A673 (cell line): ENCODE measurements around the gene MCRS1. TPM values are rescaled to one million over a fixed set of nuclear protein-coding genes. Genes with fewer than 3 reads are reported as not detected.

ENCODE experiments used
- BruUV-seq: library from RNA; stranded (reverse); fragments of 400-500 nt; replicated peaks from 2 replicates; lab custom pipeline; 2021; lab: Mats Ljungman, UMichigan
- CTCF ChIA-PET: fragments of 300-600 bp; sonication (Branson Sonifier 250); formaldehyde crosslinking; loops from one replicate; lab custom pipeline; 2022; ENCODE audit warnings: antibody characterized with exemption; lab: Charles Lee
- POLR2A ChIA-PET: fragments of 300-600 bp; sonication (Branson Sonifier 250); formaldehyde crosslinking; loops from one replicate; lab custom pipeline; 2022; ENCODE audit warnings: antibody characterized with exemption; ENCODE audit not compliant: low non-redundant PET; lab: Charles Lee
- DNase-seq: peaks from one replicate; pipeline ENCODE4 v3.0.0-alpha.2; 2015; ENCODE audit warnings: low spot score
- H3K27ac ChIP-seq: fragments of 200-600 bp; sonication (generic); 2 replicates; pipeline ENCODE4 v1.5.1; 2016; ENCODE audit warnings: mixed run types, low read depth, mild to moderate bottlenecking, mixed read lengths, antibody characterized with exemption, low read length; ENCODE audit not compliant: poor library complexity, severe bottlenecking
- H3K27me3 ChIP-seq: fragments of 200-600 bp; sonication (generic); replicated peaks from 2 replicates; pipeline ENCODE4 v1.6.1; 2017; ENCODE audit warnings: mixed run types, low read depth, mild to moderate bottlenecking, mixed read lengths, antibody characterized with exemption, low read length; ENCODE audit not compliant: insufficient read depth, poor library complexity
- H3K36me3 ChIP-seq: fragments of 200-600 bp; sonication (generic); 2 replicates; pipeline ENCODE4 v1.6.1; 2016; ENCODE audit warnings: mixed run types, mild to moderate bottlenecking, mixed read lengths, antibody characterized with exemption, low read length; ENCODE audit not compliant: insufficient read depth, poor library complexity, severe bottlenecking
- H3K4me1 ChIP-seq: fragments of 200-600 bp; sonication (generic); 2 replicates; pipeline ENCODE4 v1.6.1; 2017; ENCODE audit warnings: mixed run types, mild to moderate bottlenecking, mixed read lengths, antibody characterized with exemption, low read length; ENCODE audit not compliant: insufficient read depth, poor library complexity, severe bottlenecking
- H3K4me3 ChIP-seq: fragments of 200-600 bp; sonication (generic); 2 replicates; pipeline ENCODE4 v1.5.1; 2016; ENCODE audit warnings: low read depth, mixed run types, mild to moderate bottlenecking, mixed read lengths, low read length; ENCODE audit not compliant: poor library complexity, severe bottlenecking
- H3K9me3 ChIP-seq: fragments of 200-600 bp; sonication (generic); 2 replicates; pipeline ENCODE4 v1.6.1; 2016; ENCODE audit warnings: mixed run types, low read depth, mild to moderate bottlenecking, mixed read lengths, antibody characterized with exemption, low read length; ENCODE audit not compliant: poor library complexity, severe bottlenecking
- EZH2 ChIP-seq: fragments of 200-600 bp; sonication (generic); IDR thresholded peaks from 2 replicates; pipeline ENCODE4 v1.6.1; 2017; ENCODE audit warnings: borderline replicate concordance, low read depth, mild to moderate bottlenecking, mixed read lengths, antibody characterized with exemption, low read length; ENCODE audit not compliant: poor library complexity, severe bottlenecking
- intact Hi-C: fragments of 100-400 bp; cut with micrococcal nuclease; formaldehyde crosslinking; loops from one replicate; pipeline ENCODE4 v1.10.0; 2022; ENCODE audit not compliant: unreplicated experiment
- total RNA-seq: library from RNA; stranded (reverse); gene quantifications from 2 replicates; pipeline ENCODE4 v1.2.3, GENCODE V29; 2021
- TF ChIP-seq, protein P1 (sequence below): fragments of 300-800, 200-600 bp; sonication (generic); conservative IDR thresholded peaks from 2 replicates; pipeline ENCODE4 v1.5.1; 2017; ENCODE audit warnings: low read depth, mild to moderate bottlenecking, antibody characterized with exemption, low read length, moderate library complexity, mixed read lengths

Gene MCRS1
- total RNA-seq, 1 experiment from 2014 or later, result 79.6 TPM

DNA sequence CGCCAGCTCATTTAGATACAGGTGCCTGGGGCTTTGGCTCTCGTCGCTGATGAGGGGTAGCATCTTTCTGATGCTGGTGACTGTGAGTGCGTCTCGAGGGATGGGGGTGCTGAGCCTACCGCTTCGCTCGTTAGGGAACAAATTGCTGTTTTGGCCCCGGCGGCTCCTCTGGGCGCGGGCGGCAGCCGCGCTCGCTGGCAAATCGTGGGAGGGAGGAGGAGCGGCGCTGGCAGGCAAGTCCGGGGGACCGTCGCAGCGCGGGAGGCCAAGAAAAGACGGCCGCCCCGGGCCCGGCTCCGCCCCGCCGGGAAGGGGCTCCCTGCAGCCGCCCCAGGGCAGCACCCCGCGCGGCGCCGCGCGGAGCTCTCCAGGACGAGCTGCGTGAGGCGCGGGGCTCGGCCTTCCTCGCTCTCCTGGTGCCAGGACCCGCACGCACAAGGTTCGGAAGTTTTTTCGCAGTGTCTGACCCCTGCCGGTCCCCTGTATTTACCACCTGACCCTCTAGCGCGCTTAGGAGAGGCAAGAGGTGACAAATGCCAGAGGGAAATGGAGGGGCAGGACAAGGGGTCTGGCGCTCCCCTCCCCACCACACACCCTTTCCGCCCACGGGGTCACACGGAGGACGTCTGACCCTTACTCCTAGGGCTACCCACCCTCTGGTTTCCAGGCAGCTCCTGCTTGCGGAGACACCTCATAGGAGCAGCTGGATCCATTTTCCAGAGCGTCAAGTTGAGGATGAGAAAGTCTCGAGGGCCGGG lies 30.0 kb downstream of the MCRS1 start:
- no peak overlapping the region for H3K27ac ChIP-seq
- POLR2A ChIA-PET, result interaction anchor here (0.9 kb wide), 1 partner anchor 203 kb away, joined by 8 read pairs; no protein-coding TSS in a partner anchor
- DNase-seq, result peak; percentile 42
- H3K4me1 ChIP-seq, result peaks cover 11% of the 10 kb centered on the region
- no TSS peak for BruUV-seq
- peak overlapping the region; percentile 60 for H3K4me3 ChIP-seq
- no peaks in the 10 kb centered on the region for H3K36me3 ChIP-seq
- H3K9me3 ChIP-seq, result no peaks in the 10 kb centered on the region
- CTCF ChIA-PET, result interaction anchor here (0.6 to 0.7 kb wide), 2 partner anchors 86 to 179 kb away, joined by 3 to 5 read pairs; partner anchors contain the start of gene PRPF40B
- no peak for TF ChIP-seq EZH2
- TF ChIP-seq, protein P1, sequence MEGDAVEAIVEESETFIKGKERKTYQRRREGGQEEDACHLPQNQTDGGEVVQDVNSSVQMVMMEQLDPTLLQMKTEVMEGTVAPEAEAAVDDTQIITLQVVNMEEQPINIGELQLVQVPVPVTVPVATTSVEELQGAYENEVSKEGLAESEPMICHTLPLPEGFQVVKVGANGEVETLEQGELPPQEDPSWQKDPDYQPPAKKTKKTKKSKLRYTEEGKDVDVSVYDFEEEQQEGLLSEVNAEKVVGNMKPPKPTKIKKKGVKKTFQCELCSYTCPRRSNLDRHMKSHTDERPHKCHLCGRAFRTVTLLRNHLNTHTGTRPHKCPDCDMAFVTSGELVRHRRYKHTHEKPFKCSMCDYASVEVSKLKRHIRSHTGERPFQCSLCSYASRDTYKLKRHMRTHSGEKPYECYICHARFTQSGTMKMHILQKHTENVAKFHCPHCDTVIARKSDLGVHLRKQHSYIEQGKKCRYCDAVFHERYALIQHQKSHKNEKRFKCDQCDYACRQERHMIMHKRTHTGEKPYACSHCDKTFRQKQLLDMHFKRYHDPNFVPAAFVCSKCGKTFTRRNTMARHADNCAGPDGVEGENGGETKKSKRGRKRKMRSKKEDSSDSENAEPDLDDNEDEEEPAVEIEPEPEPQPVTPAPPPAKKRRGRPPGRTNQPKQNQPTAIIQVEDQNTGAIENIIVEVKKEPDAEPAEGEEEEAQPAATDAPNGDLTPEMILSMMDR, result no peak
- intact Hi-C loops, result no loop called here
- H3K27me3 ChIP-seq, result no peaks in the 10 kb centered on the region

DNA sequence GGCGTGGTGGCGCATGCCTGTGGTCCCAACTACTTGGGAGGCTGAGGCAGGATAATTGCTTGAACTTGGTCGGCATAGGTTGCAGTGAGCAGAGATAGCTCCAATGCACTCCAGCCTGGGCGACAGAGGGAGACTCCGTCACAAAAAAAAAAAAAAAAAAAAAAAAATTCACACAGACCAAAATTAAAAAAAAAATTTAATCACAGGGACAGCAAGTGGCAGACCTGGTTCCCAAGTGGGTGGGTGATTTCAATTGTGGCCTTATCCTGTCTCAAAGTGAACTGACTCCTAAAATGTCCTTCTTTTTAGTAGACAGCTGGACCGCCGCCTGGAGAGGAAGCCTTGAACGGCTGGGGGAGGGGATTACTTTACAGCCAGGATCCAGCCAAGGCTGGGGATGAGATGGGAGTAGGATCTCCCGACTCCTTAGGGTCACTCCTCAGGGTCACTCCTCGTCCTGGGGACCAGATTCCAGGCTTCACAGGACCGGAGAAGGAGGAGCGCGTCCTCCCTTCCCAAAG lies 30.7 kb downstream of the MCRS1 start:
- TF ChIP-seq EZH2, result no peak
- TF ChIP-seq, protein P1, result no peak
- Histone ChIP-seq H3K4me1 (peaks cover 11% of the 10 kb centered on the region), H3K27me3 (no peaks in the 10 kb centered on the region), H3K9me3 (no peaks in the 10 kb centered on the region), H3K36me3 (no peaks in the 10 kb centered on the region), H3K4me3 (peak overlapping the region; percentile 60), H3K27ac (no peak overlapping the region)
- no peak for DNase-seq
- no TSS peak for BruUV-seq
- intact Hi-C loops, result no loop called here
- POLR2A ChIA-PET, result no interaction called here
- CTCF ChIA-PET, result interaction anchor here (0.6 kb wide), 1 partner anchor 249 kb away, joined by 7 read pairs; no protein-coding TSS in a partner anchor

DNA sequence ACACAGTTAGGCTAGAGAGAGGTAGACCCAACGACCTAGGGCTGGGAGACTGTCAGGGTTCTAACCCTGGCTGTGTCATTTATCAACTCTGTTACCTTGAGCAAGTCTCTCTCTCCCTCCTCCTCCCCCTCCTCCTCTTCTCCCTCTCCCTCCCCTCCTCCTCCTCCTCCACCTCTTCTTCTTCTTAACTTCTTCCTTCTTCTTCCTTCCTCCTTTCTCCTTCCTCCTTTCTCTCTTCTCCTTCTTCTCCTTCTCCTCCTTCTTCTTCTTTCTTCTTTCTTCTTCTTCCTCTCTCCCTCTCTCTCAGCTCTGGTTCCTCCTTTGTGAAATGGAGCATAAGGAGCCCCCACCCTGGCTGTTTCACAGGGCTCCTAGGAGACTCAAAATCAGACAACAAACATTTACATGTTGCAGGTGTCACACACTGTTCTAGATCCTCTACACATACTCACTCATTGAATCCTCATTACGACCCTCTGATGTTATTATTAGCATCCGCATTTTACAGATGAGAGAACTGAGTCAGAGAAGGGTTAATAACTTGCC lies 31.3 kb downstream of the MCRS1 start:
- intact Hi-C loops, result no loop called here
- no TSS peak for BruUV-seq
- Histone ChIP-seq H3K36me3 (no peaks in the 10 kb centered on the region), H3K27ac (no peak overlapping the region), H3K4me3 (no peak overlapping the region), H3K4me1 (peaks cover 11% of the 10 kb centered on the region), H3K9me3 (no peaks in the 10 kb centered on the region), H3K27me3 (no peaks in the 10 kb centered on the region)
- ChIA-PET POLR2A (no interaction called here), CTCF (interaction anchor here (0.6 kb wide), 1 partner anchor 248 kb away, joined by 7 read pairs; no protein-coding TSS in a partner anchor)
- TF ChIP-seq, protein P1, result no peak
- TF ChIP-seq EZH2, result no peak
- no peak for DNase-seq
